GM19452 (cell line): ENCODE measurements around the gene ZNF516.

Experiments
- ATAC-seq: cut with Tn5 transposase; IDR thresholded peaks from one replicate; pipeline ENCODE4 v1.9.1; 2021; ENCODE audit not compliant: unreplicated experiment

The ZNF516 gene

DNA sequence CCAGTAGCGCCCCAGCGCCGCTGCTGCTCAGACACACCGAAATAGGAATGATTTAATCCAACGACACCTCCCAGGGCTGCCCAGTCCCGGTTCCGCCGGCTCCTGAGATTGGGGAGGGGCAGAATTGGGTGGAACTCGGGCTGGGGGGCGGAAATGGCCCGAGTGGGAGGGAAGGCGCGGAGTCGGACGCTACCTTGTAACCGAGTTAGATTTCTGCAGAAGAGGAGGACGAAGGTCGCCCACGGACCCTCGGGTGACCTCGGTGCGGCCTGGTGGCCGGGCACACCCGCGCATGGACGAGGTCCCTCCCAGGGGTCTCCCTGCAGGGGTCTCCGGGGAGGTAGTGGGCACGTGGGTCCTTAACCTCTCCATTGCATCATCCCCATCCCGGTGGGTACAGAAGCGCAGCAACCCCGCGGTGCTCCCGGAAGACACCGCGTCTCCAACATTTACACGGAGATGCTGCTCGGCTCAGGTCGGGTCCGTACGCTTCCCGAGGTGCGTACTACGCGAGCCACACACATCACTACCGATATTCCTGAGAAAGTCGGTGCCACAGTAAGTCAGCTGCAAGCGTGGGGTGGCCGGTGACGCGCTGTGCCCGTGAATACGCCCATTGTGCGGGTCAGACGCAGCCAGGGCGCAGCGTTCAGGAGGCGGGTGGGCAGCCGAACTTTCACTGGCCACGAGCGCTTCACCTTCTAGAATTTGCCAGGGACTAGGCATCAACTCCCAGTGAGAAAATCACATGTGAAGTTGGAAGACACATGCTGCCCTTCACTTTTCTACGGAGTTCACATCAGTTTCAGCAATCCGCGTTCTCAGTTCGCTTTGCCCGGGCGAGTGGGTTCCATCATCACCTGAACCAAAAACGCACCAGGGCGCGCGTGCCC, 3.0 kb downstream of the ZNF516 start:
- peak; percentile 0 for ATAC-seq

DNA sequence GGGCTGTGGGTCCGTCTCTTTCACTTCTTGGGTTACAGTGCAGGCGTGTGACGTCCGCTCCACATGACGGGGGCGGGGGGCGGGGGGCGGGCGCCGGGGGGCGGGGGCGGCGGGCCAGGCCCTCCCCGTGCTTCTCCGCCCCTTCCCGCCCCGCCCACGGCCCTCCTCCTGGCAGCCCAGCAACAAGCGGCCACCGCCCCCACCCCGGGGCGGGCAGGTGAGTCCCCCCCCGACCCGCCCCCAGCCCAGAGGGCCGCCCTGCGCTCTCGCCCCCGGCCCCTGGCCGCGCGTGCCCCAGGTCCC, 3.6 kb downstream of the ZNF516 start:
- no peak for ATAC-seq

DNA sequence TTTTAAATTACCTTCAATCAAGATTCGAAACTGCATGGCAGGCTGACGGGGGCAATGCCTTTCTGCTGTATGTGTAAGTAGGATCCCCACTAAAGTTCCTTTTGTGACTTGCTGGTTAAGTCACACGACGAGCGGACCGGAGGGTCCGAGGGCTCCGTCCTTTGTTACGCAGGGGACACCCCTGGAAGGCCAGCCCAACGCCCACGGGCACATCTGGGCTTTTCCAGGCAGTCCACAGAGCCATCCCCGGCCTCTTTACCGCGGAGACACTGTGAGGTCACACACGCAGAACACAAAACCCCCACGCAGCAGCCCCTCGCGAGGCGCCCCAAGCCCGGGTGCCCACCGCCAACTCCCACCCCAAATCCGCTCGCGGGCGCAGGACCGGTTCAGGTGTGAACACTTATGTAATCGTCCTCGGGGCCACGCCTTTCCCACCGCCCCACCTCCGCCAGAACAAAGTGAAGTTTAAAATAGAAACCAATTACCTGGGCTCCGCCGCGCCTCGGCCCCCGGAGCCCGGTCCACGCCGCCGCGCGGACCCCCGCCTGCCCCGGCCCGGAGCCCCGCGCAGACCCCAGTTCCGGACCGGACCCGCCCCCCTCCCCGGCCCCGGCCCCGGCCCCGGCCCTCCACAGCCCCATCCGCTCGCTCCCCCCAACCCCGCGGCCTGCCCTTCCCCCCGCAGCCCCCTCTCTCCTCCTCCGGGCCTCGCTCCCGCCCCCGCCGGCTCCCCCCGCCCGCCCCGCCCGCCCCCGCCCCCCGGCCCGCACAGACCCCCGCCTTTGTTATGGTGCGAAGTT, 4.2 kb downstream of the ZNF516 start:
- no peak for ATAC-seq

DNA sequence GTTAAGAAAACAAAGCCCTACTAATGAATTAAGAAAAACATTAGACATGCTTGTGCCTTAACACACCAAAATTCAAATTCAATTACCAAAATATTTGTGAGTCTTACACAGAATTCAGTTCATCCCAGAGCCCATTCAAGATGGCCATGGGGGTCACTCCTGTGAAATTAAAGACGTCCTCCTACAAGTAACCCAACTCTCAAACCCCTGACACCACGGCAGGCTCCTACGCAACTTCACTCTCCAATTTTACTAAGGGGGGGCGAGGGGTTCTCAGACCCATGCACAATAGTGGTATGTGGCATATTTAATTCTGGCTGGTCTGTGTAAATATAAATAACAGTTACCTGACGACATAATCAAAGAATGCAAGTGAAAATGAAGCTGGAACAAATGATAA, 5.0 kb downstream of the ZNF516 start:
- no peak for ATAC-seq

DNA sequence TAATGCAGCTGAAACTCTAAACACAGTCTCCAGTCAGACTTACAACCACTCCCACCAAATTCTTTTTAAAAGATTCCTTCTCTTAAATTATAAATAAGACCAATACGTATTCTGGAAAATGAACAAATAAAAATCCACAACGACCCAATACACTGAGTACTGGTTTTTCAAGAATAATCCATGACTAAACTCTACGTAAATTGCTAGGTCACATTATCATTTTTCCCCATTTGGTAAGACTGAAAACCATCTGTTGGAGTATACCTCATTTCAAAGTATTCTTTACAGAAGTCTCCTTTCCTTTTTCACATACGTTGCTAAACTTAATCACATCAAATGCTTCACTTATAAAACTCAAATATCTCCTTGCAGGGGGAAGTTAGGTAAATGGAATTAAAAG, 6.0 kb downstream of the ZNF516 start:
- no peak for ATAC-seq

DNA sequence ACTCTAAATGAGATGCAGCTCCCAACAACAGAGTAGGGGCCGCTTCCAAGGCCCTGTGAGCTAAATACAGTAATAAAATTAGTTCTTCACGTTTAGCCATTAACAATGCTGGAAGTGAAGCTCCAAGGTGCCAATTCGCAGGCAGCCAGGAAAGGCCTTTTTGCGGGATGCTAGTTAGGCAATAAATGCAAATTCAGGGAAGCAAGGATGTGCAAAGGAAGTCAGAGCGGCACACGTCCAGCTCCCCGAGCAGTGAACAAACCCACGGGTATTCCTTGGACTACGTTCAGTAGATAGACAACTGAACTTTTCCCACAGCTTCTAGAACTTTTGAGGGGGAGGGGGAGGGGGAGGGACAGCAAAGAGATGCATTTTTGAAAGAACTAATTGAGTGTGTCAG, 6.9 kb downstream of the ZNF516 start:
- ATAC-seq = no peak

DNA sequence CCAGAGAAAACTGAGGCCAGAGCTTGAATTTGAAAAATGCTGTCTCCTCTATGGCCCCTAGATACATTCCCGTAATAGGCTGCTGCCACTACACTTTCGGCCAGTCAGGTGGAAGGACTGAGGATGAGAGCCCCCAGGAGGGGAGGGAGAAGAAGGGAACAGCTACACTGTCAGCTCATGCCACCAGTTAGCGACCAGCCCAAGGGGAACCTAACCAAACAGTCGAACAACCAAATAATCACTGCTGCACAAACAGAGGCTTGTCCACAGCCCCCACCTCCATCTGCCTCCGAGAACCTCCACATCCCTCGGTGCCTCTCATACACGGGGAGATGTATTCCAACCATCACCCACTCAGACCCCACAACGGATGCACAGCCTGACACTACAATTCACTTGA, 7.3 kb downstream of the ZNF516 start:
- no peak for ATAC-seq

DNA sequence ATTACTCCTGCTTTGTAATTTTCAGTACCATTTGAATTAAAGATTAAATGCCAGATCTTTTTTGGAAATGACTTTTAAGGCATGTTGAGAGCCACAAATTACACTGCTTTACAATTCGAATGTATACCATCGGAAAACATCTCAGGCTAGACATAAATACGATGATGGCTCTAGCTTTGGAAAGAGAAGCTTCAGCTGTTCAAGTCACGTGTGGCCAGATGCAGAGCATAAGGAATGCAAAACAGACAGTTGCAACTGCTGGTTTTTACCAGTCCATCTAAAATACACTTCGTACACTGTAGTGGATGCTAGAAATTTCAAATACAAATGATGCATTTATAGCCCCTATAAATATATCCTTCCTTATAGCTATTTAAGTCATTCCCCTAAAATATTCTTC, 8.0 kb downstream of the ZNF516 start:
- no peak for ATAC-seq

DNA sequence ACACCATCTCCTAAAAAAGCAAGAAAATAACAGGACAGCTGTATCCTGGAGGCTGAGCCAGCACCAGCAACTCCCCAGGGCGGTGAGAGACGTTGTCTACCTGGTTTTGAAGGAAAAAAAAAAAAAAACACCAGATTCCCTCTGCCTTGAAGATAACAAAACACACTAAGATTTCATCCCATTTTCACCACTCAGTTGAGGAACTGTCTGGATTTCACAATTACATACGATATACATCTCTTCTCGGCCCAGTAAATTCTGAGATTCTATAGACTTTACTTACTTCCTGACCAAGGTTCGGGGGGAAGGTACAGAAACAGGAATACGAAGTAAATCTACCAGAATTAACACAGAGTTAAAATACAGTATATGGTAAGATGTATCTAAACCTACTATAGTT, 8.5 kb downstream of the ZNF516 start:
- ATAC-seq = no peak

DNA sequence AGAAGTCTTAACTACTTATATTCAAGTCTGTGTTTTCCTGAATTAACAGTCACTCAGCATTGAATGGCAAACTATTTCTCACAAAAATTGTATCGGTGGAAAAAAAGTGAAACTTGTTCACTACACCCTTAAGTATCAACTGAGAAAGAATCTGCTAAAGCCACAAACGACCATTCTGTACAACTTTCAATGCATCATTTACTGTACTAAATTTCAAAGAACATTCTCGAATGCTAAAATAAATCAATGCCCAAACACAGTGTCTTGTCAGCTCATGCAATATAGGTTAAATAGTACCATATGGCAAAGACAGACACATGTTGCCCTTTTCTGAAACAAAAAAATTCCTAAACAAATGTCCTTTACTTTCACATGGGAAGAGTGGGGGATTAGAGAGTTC, 9.0 kb downstream of the ZNF516 start:
- ATAC-seq = no peak

DNA sequence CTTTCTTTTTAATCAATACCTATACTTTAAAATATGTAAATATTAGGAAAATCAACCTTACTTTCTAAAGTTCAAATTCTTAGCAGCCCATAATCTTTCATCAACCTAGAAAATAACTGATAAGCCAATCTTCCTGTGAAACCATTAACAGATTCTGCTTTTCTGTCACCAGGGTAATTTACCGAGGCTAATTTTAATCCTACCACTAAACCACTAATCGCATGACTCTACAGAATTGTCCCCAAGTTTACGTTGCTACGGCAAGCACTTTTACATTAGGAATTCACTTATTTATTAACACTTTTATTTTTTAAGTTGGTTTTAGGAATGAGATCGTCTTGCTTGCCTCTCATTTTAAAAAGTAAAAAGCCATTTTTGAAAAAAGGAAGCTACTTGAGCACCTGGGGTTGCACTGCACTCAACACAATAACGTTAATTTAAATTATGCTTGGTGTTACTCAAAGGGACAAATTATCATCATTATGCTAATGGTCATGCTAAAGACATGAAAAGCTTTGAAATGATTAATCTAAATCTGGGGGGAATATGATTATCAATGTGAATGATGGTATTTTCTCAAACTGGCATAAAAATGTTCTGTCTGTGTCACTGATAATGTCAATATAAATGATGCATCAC, 10.2 kb downstream of the ZNF516 start:
- ATAC-seq = peak; percentile 60

DNA sequence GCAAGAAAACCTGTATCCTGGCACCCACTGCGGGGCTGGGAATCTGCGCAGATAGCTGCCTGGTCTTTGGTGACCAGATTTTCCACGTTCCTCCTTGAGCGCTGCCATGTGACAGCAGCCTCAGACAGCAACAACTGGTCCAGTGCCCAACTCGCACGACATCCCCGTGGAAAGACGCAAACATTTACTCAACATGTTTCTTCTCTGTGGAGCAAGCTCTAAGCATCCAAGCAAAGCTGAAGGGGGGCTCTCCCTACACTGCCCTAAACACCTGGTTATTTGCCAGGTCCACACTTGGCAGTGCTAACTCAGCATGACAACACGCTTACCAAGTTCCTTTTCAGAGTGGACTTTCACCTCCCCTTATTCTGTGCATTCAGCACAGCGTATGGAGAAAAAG, 11.3 kb downstream of the ZNF516 start:
- no peak for ATAC-seq

DNA sequence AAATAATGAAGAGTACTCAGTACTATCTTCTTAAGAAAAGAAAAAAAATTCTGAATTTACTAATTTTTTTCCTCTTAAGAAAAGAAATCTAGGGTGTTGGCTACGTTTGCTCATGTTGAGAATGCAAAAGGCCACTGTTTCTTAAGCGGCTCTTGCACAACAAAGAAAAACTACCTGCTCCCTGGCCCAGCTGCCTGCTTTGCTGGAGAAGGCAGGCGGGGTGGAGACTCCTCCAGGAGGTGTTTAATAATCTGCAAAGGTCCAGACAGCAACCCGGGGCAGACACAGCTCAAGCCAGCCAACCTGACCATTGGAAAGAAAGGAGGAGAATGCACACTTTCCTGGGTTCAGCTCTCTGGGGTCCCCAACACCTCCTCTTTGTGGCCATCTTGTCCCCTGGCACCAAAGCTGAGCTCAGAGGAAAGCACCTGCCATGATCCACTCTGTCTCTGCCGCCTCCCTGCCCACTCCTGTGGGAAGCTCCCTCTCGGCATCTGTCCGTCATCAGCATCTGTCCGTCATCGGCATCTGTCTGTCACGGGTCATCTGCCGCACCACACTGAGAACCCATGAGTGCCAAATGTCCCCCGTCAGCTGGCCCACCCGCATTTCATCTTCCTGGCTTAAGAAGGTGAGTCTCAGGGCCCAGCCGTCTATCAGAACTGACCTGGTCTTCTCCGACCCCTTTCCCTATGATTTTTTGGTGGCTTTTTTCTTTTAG, 11.9 kb downstream of the ZNF516 start:
- ATAC-seq = no peak

DNA sequence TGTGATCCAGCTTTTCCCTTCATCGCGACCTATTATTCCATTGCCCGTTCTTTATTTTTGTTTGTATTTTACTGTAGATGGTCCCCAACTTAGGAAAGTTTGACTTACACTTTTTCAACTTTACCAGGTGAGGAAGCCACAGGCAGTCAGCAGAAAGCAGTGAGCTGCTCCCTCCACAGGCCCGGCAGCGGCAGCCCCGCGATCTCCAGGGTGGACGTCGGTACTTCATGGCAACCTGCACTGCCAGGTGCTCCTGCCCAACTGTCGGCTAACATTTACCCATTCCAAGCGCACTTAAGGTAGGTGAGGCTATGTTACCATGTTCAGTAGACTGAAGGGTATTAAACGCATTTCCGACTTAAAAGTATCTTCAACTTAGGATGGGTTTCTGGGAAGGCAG, 12.8 kb downstream of the ZNF516 start:
- no peak for ATAC-seq

DNA sequence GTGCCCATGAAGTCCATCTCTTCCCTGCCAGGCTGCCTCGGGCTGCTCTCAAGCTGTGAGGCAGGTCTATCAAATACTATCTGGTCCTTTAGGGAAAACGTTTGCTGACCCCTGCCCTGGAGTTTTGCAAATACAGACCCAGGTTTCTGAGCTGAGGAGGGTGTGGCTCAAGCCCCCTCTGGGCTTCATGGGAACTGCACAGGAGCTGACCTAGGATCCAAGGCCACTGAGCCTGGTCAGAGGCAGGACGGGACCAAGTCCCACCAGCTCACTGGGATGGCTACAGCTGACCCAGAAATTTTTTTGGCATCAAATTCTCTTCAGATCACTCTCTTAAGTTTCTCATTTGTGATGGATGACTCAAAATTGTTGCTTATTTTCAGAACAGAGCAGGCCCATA, 14.1 kb downstream of the ZNF516 start:
- no peak for ATAC-seq

DNA sequence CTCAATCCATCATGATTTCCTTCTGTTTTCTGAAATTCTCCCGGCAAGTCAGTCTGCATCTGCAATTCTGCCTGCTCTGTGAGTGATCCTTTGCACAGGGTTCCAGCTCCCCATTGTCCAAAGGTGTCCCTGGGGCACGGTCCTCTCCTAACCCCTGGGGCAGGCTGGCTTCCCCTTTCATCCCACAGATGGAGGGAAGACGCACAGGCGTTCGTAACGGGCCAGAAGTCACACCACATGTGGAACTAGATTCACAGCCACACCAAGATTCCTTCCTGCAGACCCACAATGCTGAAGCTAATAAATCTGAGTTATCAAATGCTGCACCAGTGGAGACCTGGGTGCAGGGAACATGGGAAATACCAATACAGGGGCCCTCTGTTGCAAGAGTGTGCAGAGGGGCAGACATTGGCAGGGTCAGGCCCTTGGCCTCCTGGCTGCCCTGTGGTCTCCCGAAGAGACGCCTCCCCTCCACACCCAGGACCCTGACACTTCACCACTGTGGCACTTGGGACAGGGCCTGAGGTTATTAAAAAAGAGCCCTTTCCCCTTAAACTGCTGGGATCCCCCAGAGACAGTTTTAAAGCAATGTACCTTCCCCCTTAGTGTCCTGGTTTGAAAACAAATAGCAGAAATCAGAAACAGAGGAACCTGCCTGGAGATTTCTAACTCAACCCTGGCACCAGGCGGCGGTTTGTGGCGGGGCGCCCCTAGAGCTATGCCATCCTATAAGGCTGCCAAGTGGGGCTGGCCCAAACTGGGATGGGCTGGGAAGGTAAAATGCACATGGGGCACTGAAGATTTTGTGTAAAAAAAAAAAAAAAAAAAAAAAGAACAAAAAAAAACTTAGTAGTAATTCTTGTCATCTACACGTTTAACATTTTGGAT, 15.4 kb downstream of the ZNF516 start:
- ATAC-seq = no peak

DNA sequence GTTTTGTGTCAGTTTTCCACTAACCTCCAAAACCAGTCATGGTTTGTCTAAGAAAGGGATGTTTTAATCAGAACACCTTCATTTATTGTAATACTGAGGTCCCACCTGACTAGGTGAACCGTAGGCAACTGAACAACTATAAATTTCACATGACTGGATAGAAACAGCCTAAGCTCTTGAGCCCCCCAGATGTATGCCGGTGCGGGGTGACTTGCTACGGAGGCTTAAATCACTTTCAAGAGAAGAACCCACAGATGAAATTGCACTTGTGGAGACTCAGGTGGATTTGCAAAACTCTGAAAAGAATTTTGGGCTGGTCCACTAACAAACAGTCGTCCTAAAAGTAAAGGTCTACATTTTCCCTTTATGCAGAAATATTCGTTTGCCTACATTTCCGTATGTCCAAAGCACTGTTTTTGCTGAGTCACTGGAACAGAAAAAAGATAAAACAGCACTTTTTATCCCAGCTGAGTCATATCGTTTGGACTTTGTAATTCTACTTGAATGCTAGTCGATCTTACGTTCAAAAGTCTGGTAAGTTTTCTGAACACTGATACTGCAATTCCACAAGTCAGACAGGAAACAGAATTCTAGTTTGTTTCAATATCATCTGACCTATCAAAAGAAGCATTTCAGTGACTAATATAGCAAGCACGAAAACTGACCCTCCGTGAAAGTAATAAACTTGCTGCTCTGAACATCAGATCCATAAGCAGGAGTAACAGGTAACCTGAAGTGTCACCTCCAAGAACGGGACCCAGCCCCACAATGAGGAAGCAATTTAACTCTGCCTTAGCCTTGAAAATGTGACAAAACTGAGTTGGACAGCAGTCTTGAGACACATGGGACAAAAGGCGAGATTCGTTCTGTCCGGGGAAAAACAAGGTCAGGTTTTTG, 18.1 kb downstream of the ZNF516 start:
- peak; percentile 69 for ATAC-seq

DNA sequence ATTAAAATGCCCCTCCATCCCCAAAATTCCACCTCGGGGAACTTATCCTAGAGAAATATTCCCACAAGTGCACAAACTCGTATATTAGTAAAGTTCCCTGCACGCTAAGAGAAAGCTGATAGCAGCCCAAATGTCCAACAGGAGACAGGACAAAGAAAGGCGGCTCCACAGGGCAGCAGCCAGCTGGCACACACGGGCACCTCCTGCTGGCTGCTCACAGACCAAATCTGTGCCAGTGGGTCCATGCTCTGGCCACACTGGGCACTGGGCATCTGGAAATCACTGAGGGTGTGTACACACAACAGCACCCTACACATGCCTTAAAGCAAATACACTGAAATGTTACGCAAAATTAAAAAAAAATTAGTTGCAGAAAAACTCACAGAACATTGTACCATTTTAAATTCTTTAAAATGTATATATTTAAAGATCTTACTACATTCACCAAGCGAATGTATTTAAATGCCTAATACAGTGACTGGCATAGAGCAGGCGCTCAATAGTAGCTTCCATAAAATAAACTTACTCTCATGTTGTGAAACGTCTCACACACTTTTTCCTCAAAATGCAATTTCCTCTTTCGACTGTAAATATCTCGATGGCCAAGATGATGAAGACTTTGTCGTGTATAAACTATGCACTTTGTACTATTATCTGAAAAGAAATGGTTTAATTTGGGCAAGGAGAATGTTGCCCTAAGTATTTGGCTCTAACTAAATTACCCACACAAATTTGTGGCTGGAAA, 19.4 kb downstream of the ZNF516 start:
- no peak for ATAC-seq

DNA sequence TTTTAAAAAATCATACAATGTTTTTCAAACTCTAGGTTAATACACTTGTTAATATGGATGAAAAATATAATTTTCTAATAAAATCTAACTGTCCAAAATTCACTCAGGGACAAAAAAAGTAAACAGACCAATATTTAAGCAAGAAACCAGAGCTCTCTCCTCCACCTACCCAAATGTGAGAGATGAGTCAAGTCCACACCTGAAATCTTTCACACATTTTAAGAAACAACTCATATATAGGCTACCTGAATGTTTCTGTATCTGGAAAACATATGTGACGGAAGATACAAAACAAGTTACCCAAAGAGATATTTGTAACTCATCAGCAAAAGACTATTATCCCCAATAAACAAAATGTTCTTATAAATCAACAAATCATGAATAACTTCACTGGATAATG, 20.2 kb downstream of the ZNF516 start:
- no peak for ATAC-seq
